WTC11 (cell line): ENCODE results near the gene PKIG. TPM values are rescaled to one million over a fixed set of nuclear protein-coding genes. Genes with fewer than 3 reads are reported as not detected.

Experiments
- ATAC-seq: fragments of 200-7000 bp; cut with Tn5 transposase; 2 replicates; pipeline ENCODE4 v1.10.0; 2021; ENCODE audit warnings: mild to moderate bottlenecking, moderate library complexity
- CTCF ChIA-PET: fragments of 300-600 bp; sonication (Branson Sonifier 250); formaldehyde crosslinking; loops from one replicate; lab custom pipeline; 2021; ENCODE audit warnings: antibody characterized with exemption; lab: Charles Lee
- POLR2A ChIA-PET: fragments of 350-600 bp; sonication (Branson Sonifier 250); formaldehyde crosslinking; loops from one replicate; lab custom pipeline; 2021; ENCODE audit warnings: antibody characterized with exemption; lab: Charles Lee
- DNase-seq: peaks from one replicate; pipeline ENCODE4 v3.0.0; 2021; ENCODE audit warnings: low spot score
- H3K27ac Mint-ChIP-seq: 2 replicates; pipeline ENCODE4 v1.8.0; 2021; ENCODE audit warnings: mixed read lengths
- H3K27me3 Mint-ChIP-seq: 2 replicates; pipeline ENCODE4 v1.8.0; 2021; ENCODE audit warnings: low read depth, mild to moderate bottlenecking, moderate library complexity, mixed read lengths
- H3K36me3 Mint-ChIP-seq: 2 replicates; pipeline ENCODE4 v1.8.0; 2021; ENCODE audit warnings: mixed read lengths
- H3K4me1 Mint-ChIP-seq: 2 replicates; pipeline ENCODE4 v1.8.0; 2022; ENCODE audit warnings: mixed read lengths
- H3K4me3 Mint-ChIP-seq: 2 replicates; pipeline ENCODE4 v1.8.0; 2021; ENCODE audit warnings: mild to moderate bottlenecking, moderate library complexity, mixed read lengths
- H3K9me3 Mint-ChIP-seq: 2 replicates; pipeline ENCODE4 v1.8.0; 2021; ENCODE audit warnings: mixed read lengths
- ATF1 ChIP-seq: sonication (generic); formaldehyde crosslinking; IDR thresholded peaks from 2 replicates; pipeline ENCODE4 v1.8.1; 2023; ENCODE audit warnings: mild to moderate bottlenecking, moderate library complexity, missing genetic modification reagents
- CDX4 ChIP-seq: fragments of 250-450 bp; sonication (Bioruptor Pico); IDR thresholded peaks from 2 replicates; pipeline ENCODE4 v1.9.0; 2021; ENCODE audit warnings: moderate library complexity, mild to moderate bottlenecking, inconsistent platforms, borderline replicate concordance
- ETV6 ChIP-seq: sonication (generic); formaldehyde crosslinking; IDR thresholded peaks from 2 replicates; pipeline ENCODE4 v1.8.1; 2022; ENCODE audit warnings: mild to moderate bottlenecking, missing genetic modification reagents
- FOXP4 ChIP-seq: sonication (generic); formaldehyde crosslinking; IDR thresholded peaks from 2 replicates; pipeline ENCODE4 v1.8.0; 2022; ENCODE audit warnings: mild to moderate bottlenecking, missing genetic modification reagents
- GRHL2 ChIP-seq: fragments of 250-450 bp; sonication (Bioruptor Pico); IDR thresholded peaks from 2 replicates; pipeline ENCODE4 v1.8.0; 2022; ENCODE audit warnings: mild to moderate bottlenecking, moderate library complexity; ENCODE audit not compliant: insufficient replicate concordance, severe bottlenecking
- KAT7 ChIP-seq: sonication (generic); formaldehyde crosslinking; IDR thresholded peaks from 2 replicates; pipeline ENCODE4 v1.8.1; 2023; ENCODE audit warnings: missing genetic modification reagents, mild to moderate bottlenecking, borderline replicate concordance
- MYBL2 ChIP-seq: sonication (generic); formaldehyde crosslinking; IDR thresholded peaks from 2 replicates; pipeline ENCODE4 v1.8.1; 2023; ENCODE audit warnings: mild to moderate bottlenecking, moderate library complexity, missing genetic modification reagents
- NFATC4 ChIP-seq: fragments of 250-450 bp; sonication (Bioruptor Pico); IDR thresholded peaks from 2 replicates; pipeline ENCODE4 v1.9.0; 2021; ENCODE audit warnings: mild to moderate bottlenecking
- NR1H2 ChIP-seq: sonication (generic); formaldehyde crosslinking; IDR thresholded peaks from 2 replicates; pipeline ENCODE4 v1.9.0; 2021; ENCODE audit warnings: mild to moderate bottlenecking, moderate library complexity, missing genetic modification reagents
- SP1 ChIP-seq: sonication (generic); formaldehyde crosslinking; conservative IDR thresholded peaks from 2 replicates; pipeline ENCODE4 v1.8.1; 2022; ENCODE audit warnings: missing genetic modification reagents
- TCF7 ChIP-seq: sonication (generic); formaldehyde crosslinking; IDR thresholded peaks from 2 replicates; pipeline ENCODE4 v1.8.0; 2022; ENCODE audit warnings: mild to moderate bottlenecking, low read depth, missing genetic modification reagents, moderate library complexity
- TEAD1 ChIP-seq: sonication (generic); formaldehyde crosslinking; IDR thresholded peaks from 2 replicates; pipeline ENCODE4 v1.8.0; 2022; ENCODE audit warnings: mild to moderate bottlenecking, missing genetic modification reagents
- TEAD4 ChIP-seq: sonication (generic); formaldehyde crosslinking; IDR thresholded peaks from 2 replicates; pipeline ENCODE4 v1.8.0; 2022; ENCODE audit warnings: mild to moderate bottlenecking, missing genetic modification reagents
- ZNF219 ChIP-seq: sonication (generic); formaldehyde crosslinking; IDR thresholded peaks from 2 replicates; pipeline ENCODE4 v1.8.0; 2023; ENCODE audit warnings: missing genetic modification reagents, mild to moderate bottlenecking, borderline replicate concordance
- total RNA-seq: library from RNA; stranded (reverse); gene quantifications from 3 replicates; pipeline ENCODE4 v1.2.3, GENCODE V29; 2021
- TF ChIP-seq, protein P1 (sequence below): fragments of 250-450 bp; sonication (Bioruptor Pico); IDR thresholded peaks from 2 replicates; pipeline ENCODE4 v1.8.0; 2021; ENCODE audit warnings: mild to moderate bottlenecking
- TF ChIP-seq, protein P2 (sequence below): sonication (generic); formaldehyde crosslinking; IDR thresholded peaks from 2 replicates; pipeline ENCODE4 v1.8.0; 2023; ENCODE audit warnings: mild to moderate bottlenecking, missing genetic modification reagents
- TF ChIP-seq, protein P3 (sequence below): sonication (generic); formaldehyde crosslinking; IDR thresholded peaks from 2 replicates; pipeline ENCODE4 v1.8.1; 2023; ENCODE audit warnings: mild to moderate bottlenecking, missing genetic modification reagents
- TF ChIP-seq, protein P4 (sequence below): fragments of 250-450 bp; sonication (Bioruptor Pico); IDR thresholded peaks from 2 replicates; pipeline ENCODE4 v1.9.0; 2021; ENCODE audit warnings: mild to moderate bottlenecking, borderline replicate concordance

Gene PKIG
- total RNA-seq, 1 experiment from 2014 or later = 22.7 TPM

DNA sequence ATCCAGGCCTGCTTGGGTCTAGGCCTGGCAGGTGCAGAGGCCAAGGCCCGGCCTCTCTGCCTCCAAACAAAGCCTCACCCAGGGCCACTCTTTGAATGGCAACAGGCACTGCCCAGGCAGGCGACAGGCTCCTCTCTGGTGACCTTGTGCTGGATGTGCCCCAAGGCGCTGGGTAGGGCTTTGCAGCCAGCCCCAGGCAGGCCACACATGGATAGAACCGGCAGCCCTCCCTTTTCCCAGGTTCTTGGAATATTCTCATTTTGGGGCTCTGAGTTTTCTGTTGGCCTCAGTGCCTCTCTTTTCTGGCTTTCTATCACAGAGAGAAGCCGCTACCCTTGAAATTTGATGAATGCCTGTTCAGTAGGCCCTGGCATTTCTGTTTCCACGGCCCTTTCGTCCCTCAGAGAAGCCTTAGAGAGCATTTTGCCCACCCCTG, 18.9 kb downstream of the PKIG start:
- Mint-ChIP-seq H3K27me3 (no peaks in the 10 kb centered on the region), H3K36me3 (no peaks in the 10 kb centered on the region; the same call in 1 of the 2 replicates), H3K4me3 (no peak overlapping the region), H3K9me3 (peaks cover 4% of the 10 kb centered on the region; the same call in 1 of the 2 replicates), H3K4me1 (peaks cover 30% of the 10 kb centered on the region), H3K27ac (no peak overlapping the region)
- ChIA-PET POLR2A (no interaction called here), CTCF (no interaction called here)
- DNase-seq (no peak), ATAC-seq (no peak)
- TF ChIP-seq, protein P1, sequence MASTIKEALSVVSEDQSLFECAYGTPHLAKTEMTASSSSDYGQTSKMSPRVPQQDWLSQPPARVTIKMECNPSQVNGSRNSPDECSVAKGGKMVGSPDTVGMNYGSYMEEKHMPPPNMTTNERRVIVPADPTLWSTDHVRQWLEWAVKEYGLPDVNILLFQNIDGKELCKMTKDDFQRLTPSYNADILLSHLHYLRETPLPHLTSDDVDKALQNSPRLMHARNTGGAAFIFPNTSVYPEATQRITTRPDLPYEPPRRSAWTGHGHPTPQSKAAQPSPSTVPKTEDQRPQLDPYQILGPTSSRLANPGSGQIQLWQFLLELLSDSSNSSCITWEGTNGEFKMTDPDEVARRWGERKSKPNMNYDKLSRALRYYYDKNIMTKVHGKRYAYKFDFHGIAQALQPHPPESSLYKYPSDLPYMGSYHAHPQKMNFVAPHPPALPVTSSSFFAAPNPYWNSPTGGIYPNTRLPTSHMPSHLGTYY = no peak
- TF ChIP-seq ZNF219 (CRISPR knock-in tag) (no peak), NR1H2 (CRISPR knock-in tag) (no peak), NFATC4 (CRISPR knock-in tag) (no peak), ETV6 (CRISPR knock-in tag) (no peak), ATF1 (CRISPR knock-in tag) (no peak), TEAD4 (CRISPR knock-in tag) (no peak), SP1 (no peak)
- TF ChIP-seq, protein P2, sequence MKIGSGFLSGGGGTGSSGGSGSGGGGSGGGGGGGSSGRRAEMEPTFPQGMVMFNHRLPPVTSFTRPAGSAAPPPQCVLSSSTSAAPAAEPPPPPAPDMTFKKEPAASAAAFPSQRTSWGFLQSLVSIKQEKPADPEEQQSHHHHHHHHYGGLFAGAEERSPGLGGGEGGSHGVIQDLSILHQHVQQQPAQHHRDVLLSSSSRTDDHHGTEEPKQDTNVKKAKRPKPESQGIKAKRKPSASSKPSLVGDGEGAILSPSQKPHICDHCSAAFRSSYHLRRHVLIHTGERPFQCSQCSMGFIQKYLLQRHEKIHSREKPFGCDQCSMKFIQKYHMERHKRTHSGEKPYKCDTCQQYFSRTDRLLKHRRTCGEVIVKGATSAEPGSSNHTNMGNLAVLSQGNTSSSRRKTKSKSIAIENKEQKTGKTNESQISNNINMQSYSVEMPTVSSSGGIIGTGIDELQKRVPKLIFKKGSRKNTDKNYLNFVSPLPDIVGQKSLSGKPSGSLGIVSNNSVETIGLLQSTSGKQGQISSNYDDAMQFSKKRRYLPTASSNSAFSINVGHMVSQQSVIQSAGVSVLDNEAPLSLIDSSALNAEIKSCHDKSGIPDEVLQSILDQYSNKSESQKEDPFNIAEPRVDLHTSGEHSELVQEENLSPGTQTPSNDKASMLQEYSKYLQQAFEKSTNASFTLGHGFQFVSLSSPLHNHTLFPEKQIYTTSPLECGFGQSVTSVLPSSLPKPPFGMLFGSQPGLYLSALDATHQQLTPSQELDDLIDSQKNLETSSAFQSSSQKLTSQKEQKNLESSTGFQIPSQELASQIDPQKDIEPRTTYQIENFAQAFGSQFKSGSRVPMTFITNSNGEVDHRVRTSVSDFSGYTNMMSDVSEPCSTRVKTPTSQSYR (CRISPR knock-in tag) = no peak
- TF ChIP-seq, protein P3, sequence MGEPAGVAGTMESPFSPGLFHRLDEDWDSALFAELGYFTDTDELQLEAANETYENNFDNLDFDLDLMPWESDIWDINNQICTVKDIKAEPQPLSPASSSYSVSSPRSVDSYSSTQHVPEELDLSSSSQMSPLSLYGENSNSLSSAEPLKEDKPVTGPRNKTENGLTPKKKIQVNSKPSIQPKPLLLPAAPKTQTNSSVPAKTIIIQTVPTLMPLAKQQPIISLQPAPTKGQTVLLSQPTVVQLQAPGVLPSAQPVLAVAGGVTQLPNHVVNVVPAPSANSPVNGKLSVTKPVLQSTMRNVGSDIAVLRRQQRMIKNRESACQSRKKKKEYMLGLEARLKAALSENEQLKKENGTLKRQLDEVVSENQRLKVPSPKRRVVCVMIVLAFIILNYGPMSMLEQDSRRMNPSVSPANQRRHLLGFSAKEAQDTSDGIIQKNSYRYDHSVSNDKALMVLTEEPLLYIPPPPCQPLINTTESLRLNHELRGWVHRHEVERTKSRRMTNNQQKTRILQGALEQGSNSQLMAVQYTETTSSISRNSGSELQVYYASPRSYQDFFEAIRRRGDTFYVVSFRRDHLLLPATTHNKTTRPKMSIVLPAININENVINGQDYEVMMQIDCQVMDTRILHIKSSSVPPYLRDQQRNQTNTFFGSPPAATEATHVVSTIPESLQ (CRISPR knock-in tag) = no peak

DNA sequence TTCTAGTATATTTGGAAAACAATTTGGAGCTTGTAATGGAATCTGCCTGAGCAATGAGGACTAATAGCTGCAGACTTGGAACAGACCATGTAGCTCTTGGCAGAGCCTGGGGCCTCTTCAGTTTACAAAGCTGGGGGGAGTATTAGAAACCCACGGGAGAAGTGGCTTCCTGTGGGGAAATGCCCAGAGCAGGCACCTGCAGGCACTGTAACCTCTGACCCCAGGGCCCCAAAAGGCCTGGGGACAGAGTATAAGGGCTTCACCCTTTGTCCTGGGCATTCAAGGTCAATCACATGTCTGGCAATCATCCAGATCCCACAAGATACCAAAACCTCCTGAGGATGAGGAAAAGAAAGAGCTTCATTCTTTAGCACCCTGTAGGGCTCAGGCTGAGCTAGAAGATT, 19.4 kb downstream of the PKIG start:
- CTCF ChIA-PET = no interaction called here
- DNase-seq = no peak
- H3K9me3 Mint-ChIP-seq = peaks cover 5% of the 10 kb centered on the region; the same call in 1 of the 2 replicates
- H3K27ac Mint-ChIP-seq = no peak overlapping the region
- no peaks in the 10 kb centered on the region; the same call in 1 of the 2 replicates for H3K36me3 Mint-ChIP-seq
- ATAC-seq = no peak
- H3K4me3 Mint-ChIP-seq = no peak overlapping the region
- POLR2A ChIA-PET = no interaction called here
- H3K4me1 Mint-ChIP-seq = peaks cover 25% of the 10 kb centered on the region
- H3K27me3 Mint-ChIP-seq = no peaks in the 10 kb centered on the region
- no peak for TF ChIP-seq MYBL2 (CRISPR knock-in tag)
- TF ChIP-seq TEAD1 (CRISPR knock-in tag) = no peak
- no peak for TF ChIP-seq CDX4
- TF ChIP-seq, protein P4, sequence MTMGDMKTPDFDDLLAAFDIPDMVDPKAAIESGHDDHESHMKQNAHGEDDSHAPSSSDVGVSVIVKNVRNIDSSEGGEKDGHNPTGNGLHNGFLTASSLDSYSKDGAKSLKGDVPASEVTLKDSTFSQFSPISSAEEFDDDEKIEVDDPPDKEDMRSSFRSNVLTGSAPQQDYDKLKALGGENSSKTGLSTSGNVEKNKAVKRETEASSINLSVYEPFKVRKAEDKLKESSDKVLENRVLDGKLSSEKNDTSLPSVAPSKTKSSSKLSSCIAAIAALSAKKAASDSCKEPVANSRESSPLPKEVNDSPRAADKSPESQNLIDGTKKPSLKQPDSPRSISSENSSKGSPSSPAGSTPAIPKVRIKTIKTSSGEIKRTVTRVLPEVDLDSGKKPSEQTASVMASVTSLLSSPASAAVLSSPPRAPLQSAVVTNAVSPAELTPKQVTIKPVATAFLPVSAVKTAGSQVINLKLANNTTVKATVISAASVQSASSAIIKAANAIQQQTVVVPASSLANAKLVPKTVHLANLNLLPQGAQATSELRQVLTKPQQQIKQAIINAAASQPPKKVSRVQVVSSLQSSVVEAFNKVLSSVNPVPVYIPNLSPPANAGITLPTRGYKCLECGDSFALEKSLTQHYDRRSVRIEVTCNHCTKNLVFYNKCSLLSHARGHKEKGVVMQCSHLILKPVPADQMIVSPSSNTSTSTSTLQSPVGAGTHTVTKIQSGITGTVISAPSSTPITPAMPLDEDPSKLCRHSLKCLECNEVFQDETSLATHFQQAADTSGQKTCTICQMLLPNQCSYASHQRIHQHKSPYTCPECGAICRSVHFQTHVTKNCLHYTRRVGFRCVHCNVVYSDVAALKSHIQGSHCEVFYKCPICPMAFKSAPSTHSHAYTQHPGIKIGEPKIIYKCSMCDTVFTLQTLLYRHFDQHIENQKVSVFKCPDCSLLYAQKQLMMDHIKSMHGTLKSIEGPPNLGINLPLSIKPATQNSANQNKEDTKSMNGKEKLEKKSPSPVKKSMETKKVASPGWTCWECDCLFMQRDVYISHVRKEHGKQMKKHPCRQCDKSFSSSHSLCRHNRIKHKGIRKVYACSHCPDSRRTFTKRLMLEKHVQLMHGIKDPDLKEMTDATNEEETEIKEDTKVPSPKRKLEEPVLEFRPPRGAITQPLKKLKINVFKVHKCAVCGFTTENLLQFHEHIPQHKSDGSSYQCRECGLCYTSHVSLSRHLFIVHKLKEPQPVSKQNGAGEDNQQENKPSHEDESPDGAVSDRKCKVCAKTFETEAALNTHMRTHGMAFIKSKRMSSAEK (CRISPR knock-in tag) = no peak
- no peak for TF ChIP-seq GRHL2
- no peak for TF ChIP-seq FOXP4 (CRISPR knock-in tag)
- TF ChIP-seq TCF7 (CRISPR knock-in tag) = no peak
- TF ChIP-seq KAT7 = no peak
